K562 (cell line): ENCODE data around the gene MAGIX. TPM values are rescaled to one million over a fixed set of nuclear protein-coding genes. Genes with fewer than 3 reads are reported as not detected.

Experiments
- CREM ChIP-seq: IDR thresholded peaks from 2 replicates; pipeline ENCODE4 v1.6.1; 2014; ENCODE audit warnings: antibody characterized with exemption, low read depth
- CXXC5 ChIP-seq: fragments of 250-450 bp; sonication (Bioruptor Pico); IDR thresholded peaks from 2 replicates; pipeline ENCODE4 v1.8.0; 2022; ENCODE audit warnings: inconsistent platforms, mild to moderate bottlenecking, moderate library complexity
- DPF2 ChIP-seq: fragments of 450-650 bp; IDR thresholded peaks from 2 replicates; pipeline ENCODE4 v1.6.1; 2016
- EP400 ChIP-seq: fragments of 450-650 bp; IDR thresholded peaks from 2 replicates; pipeline ENCODE4 v1.6.1; 2017; ENCODE audit warnings: antibody characterized with exemption, mild to moderate bottlenecking, moderate library complexity
- FOXK2 ChIP-seq, 2 experiments: fragments of 450-650 bp; IDR thresholded peaks in 1 of 2; conservative IDR thresholded peaks in 1 of 2; 2 replicates each; pipeline ENCODE4 v1.6.1; 2016; ENCODE audit warnings: low read depth in 2 of 2, mild to moderate bottlenecking in 1 of 2
- HMGN3 ChIP-seq: IDR thresholded peaks from 2 replicates; pipeline ENCODE4 v1.6.1; 2011; ENCODE audit warnings: borderline replicate concordance, low read depth, mild to moderate bottlenecking, mixed read lengths, low read length; ENCODE audit not compliant: insufficient read length; ENCODE audit errors: extremely low read depth
- PHF21A ChIP-seq: fragments of 450-650 bp; IDR thresholded peaks from 2 replicates; pipeline ENCODE4 v1.6.1; 2017; ENCODE audit warnings: low read depth, borderline replicate concordance
- PRDM10 ChIP-seq: fragments of 450-650 bp; IDR thresholded peaks from 2 replicates; pipeline ENCODE4 v1.6.1; 2018; ENCODE audit not compliant: partially characterized antibody
- RB1 ChIP-seq: fragments of 450-650 bp; IDR thresholded peaks from 2 replicates; pipeline ENCODE4 v1.6.1; 2017; ENCODE audit warnings: low read depth, mild to moderate bottlenecking
- TCFL5 ChIP-seq: fragments of 250-450 bp; sonication (Bioruptor Pico); conservative IDR thresholded peaks from 2 replicates; pipeline ENCODE4 v1.6.1; 2021; ENCODE audit warnings: mild to moderate bottlenecking, moderate library complexity, matching md5 sums
- polyA plus RNA-seq, 8 experiments: library from polyadenylated mRNA; depleted of rRNA in 4 of 8; stranded (reverse) in 5 of 8; unstranded in 3 of 8; fragments of >200 nt; fragmentation: Nextera tagmentation in 2 of 8; fragmentation: Illumina TruSeq in 1 of 8; extraction: Ambion mirVana in 2 of 8; extraction: Trizol in 1 of 8; gene quantifications; 2 replicates each; pipeline versions ENCODE4 v1.2.1 to v1.2.3, GENCODE V29; 2011 to 2014; ENCODE audit warnings: inconsistent platforms in 1 of 8, missing spikeins in 1 of 8
- total RNA-seq, 7 experiments: library from RNA; depleted of rRNA in 6 of 7; stranded (reverse); fragments of >200 nt in 6 of 7; fragmentation: Illumina TruSeq in 2 of 7; extraction: Trizol in 2 of 7; gene quantifications; 2 replicates each; pipeline versions ENCODE4 v1.2.1 to v1.2.3, GENCODE V29; 2011 to 2021; ENCODE audit warnings: low replicate concordance in 1 of 7
- TF ChIP-seq, protein P1 (sequence below), 2 experiments: fragments of 450-650 bp; formaldehyde crosslinking in 1 of 2; IDR thresholded peaks; 2 replicates each; pipeline versions ENCODE4 v1.4.0 to v1.6.1; 2014 to 2020; ENCODE audit warnings: mild to moderate bottlenecking in 2 of 2, borderline replicate concordance in 1 of 2, low read depth in 1 of 2
- TF ChIP-seq, protein P2 (sequence below), 2 experiments: IDR thresholded peaks; 2 replicates each; pipeline ENCODE4 v1.6.1; 2011; ENCODE audit warnings: borderline replicate concordance in 1 of 2, control low read depth in 1 of 2, low read depth in 1 of 2, low read length in 1 of 2, mild to moderate bottlenecking in 1 of 2, mixed read lengths in 1 of 2, moderate library complexity in 1 of 2; ENCODE audit not compliant: insufficient read depth in 1 of 2, insufficient read length in 1 of 2, poor library complexity in 1 of 2, severe bottlenecking in 1 of 2; ENCODE audit errors: extremely low read depth in 1 of 2

MAGIX gene
- total and polyA plus RNA-seq, 9 of the 15 experiments (the other 6 are each of a cell fraction or from before 2014, with no cell fraction given), result 0.08 to 3.5 (median 0.47) TPM

GRCh38 chrX:49163555-49164419, 1.2 kb downstream of the MAGIX start (continued):
- TF ChIP-seq, protein P1, sequence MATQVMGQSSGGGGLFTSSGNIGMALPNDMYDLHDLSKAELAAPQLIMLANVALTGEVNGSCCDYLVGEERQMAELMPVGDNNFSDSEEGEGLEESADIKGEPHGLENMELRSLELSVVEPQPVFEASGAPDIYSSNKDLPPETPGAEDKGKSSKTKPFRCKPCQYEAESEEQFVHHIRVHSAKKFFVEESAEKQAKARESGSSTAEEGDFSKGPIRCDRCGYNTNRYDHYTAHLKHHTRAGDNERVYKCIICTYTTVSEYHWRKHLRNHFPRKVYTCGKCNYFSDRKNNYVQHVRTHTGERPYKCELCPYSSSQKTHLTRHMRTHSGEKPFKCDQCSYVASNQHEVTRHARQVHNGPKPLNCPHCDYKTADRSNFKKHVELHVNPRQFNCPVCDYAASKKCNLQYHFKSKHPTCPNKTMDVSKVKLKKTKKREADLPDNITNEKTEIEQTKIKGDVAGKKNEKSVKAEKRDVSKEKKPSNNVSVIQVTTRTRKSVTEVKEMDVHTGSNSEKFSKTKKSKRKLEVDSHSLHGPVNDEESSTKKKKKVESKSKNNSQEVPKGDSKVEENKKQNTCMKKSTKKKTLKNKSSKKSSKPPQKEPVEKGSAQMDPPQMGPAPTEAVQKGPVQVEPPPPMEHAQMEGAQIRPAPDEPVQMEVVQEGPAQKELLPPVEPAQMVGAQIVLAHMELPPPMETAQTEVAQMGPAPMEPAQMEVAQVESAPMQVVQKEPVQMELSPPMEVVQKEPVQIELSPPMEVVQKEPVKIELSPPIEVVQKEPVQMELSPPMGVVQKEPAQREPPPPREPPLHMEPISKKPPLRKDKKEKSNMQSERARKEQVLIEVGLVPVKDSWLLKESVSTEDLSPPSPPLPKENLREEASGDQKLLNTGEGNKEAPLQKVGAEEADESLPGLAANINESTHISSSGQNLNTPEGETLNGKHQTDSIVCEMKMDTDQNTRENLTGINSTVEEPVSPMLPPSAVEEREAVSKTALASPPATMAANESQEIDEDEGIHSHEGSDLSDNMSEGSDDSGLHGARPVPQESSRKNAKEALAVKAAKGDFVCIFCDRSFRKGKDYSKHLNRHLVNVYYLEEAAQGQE (IDR thresholded peaks at IDR 0.05; ENCODE audit: borderline replicate concordance), result peak; percentile 32; the same call in 1 of the 2 replicates
- TF ChIP-seq, protein P1 (CRISPR knock-in tag; IDR thresholded peaks at IDR 0.05; ENCODE audit: low read depth), result 0 out of 2 replicates have a peak, but pooled peaks have one; percentile 38
- TF ChIP-seq PRDM10 (peak; percentile 99), PHF21A (peak; percentile 28; the same call in 1 of the 2 replicates), HMGN3 (no peak), CREM (peak; percentile 81), CXXC5 (CRISPR knock-in tag) (peak; percentile 69), EP400 (peak; percentile 49; the same call in 1 of the 2 replicates), FOXK2 (conservative IDR thresholded peaks at IDR 0.05 in 1 of 2, IDR thresholded peaks at IDR 0.05 in 1 of 2; ENCODE audit: low read depth in 2 of 2) (peak in 1 of 2 experiments; percentile 96; a peak in 2 of 4 replicates), TCFL5 (CRISPR knock-in tag) (no peak), DPF2 (0 out of 2 replicates have a peak, but pooled peaks have one; percentile 12), RB1 (peak; percentile 81)
- TF ChIP-seq, protein P2, sequence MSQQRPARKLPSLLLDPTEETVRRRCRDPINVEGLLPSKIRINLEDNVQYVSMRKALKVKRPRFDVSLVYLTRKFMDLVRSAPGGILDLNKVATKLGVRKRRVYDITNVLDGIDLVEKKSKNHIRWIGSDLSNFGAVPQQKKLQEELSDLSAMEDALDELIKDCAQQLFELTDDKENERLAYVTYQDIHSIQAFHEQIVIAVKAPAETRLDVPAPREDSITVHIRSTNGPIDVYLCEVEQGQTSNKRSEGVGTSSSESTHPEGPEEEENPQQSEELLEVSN (IDR thresholded peaks at IDR 0.05; ENCODE audit: borderline replicate concordance in 1 of 2, extremely low read depth in 1 of 2, insufficient read depth in 1 of 2, insufficient read length in 1 of 2, low read depth in 1 of 2, low read length in 1 of 2, poor library complexity in 1 of 2, severe bottlenecking in 1 of 2), result peak in 1 of 2 experiments; percentile 38
